Measurements from ENCODE around the gene YARS1.

- TF ChIP-seq CTCF (IDR thresholded peaks at IDR 0.05) (peak in 2 of 5 experiments; percentile 37 to 43), POLR2A (IDR thresholded peaks at IDR 0.05) (peak; percentile 81), POLR2AphosphoS5 (IDR thresholded peaks at IDR 0.05) (peak; percentile 90 to 94 (median 92))
Observed at GRCh38 chr1:32817159-32817814, at the start of gene YARS1, which contains the start of gene S100PBP.

All from transverse colon (tissue), 4 donors.